Activated T-helper 17 cell treated with anti-CD3 and anti-CD28 coated beads, Interleukin-2, amount 50 U/mL, for 72 hours (primary cell): Measurements from ENCODE around the gene SFRP4. TPM values are rescaled to one million over a fixed set of nuclear protein-coding genes. Genes with fewer than 3 reads are reported as not detected.
"Not testable (repeated sequence)": the region's sequence is repeated elsewhere in the genome, so short reads cannot be mapped to it uniquely, and the experiment has no call there.

Source experiments
- ATAC-seq: fragments of 150-1000 bp; cut with Tn5 transposase; replicated peaks from 2 replicates; pipeline ENCODE4 v1.10.0; 2021; ENCODE audit warnings: mild to moderate bottlenecking, moderate library complexity
- H3K27ac Mint-ChIP-seq: one replicate; pipeline ENCODE4 v1.8.0; 2022; ENCODE audit warnings: mixed read lengths
- H3K27me3 Mint-ChIP-seq: one replicate; pipeline ENCODE4 v1.8.0; 2022; ENCODE audit warnings: mixed read lengths
- H3K36me3 Mint-ChIP-seq: one replicate; pipeline ENCODE4 v1.8.0; 2022; ENCODE audit warnings: low read depth, mild to moderate bottlenecking, mixed read lengths
- H3K4me1 Mint-ChIP-seq: one replicate; pipeline ENCODE4 v1.8.0; 2022; ENCODE audit warnings: mixed read lengths
- H3K4me3 Mint-ChIP-seq: one replicate; pipeline ENCODE4 v1.8.0; 2022; ENCODE audit warnings: mild to moderate bottlenecking, mixed read lengths
- H3K9me3 Mint-ChIP-seq: one replicate; pipeline ENCODE4 v1.8.0; 2022; ENCODE audit warnings: mixed read lengths
- total RNA-seq, 2 donors: library from RNA; stranded (reverse); gene quantifications; one replicate each; pipeline ENCODE4 v1.2.3, GENCODE V29; 2022

SFRP4 gene
- not detected for total RNA-seq

DNA sequence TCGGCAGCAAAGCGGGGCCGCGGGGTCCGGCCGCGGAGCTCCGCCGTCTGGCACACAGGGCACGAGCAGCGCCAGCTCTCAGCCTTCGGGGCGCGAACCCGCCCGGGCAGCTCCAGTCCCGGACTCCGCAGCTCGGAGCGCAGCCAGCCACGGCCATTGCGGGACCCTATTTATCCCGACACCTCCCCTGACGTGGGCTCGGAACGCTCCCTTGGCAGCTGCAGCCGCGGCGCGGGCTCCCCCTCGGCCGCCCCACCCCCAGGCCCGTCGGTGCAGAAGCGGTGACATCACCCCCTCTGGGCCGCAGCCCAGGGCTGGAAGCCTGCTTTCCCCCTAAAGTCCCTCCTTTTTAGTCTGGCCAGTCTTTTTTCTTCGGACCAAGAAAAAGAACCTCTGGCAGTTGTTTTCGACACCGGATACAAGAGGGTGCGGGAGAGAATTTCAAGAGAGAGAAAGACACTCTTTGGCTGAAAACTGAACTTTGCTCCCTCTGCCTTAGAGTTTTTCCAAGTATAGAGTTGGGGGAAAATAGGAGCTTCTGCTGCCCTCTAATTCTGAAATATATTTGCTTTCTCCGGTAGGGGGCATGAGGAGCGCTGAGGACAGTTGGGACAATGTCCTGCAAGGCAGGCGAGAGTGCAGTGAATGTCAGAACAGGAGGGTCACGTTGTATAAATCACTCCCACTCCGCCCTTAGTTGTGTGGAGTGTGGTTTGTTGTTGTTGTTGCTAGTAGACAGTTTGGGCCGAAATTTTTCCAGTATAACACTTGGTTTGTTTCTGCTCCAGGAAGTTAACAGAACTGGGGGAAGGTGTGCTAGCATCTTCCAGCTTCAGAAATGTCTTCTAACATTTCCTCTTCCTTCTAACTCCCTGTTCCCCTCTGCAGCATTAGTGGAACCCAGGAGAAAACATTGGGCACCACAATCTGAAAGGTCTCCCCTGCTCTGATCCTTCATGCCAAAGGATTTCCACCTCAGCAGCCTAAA is at the start of gene SFRP4:
Gene SFRP4 (minus strand): TSS at position 145 of the 988 bp plus-strand sequence. CDS start 280 bp downstream, outside the sequence.
- Mint-ChIP-seq H3K27me3 (peaks cover 49% of the 10 kb centered on the region), H3K4me1 (peaks cover 3% of the 10 kb centered on the region), H3K4me3 (no peak within 1 kb of the TSS), H3K36me3 (no peaks in the 10 kb centered on the region), H3K27ac (no peak within 1 kb of the TSS), H3K9me3 (no peaks in the 10 kb centered on the region)
- no peak for ATAC-seq

DNA sequence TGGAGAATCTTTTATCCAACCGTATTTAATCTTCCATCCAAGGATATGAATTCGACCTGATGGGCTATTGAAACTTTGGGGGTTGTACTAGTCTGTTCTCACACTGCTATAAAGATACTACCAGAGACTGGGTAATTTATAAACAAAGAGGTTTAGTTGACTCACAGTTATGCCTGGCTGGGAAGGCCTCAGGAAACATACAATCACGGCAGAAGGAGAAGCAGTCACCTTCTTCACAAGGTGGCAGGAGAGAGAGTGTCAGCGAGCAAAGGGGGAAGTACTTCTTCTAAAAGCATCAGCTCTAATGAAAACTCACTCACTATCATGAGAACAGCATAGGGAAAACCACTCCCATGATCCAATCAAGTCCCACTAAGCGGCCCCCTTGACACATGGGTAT is 47.6 kb upstream of the SFRP4 start:
- H3K4me3 Mint-ChIP-seq = no peak overlapping the region
- no peaks in the 10 kb centered on the region for H3K4me1 Mint-ChIP-seq
- H3K9me3 Mint-ChIP-seq = no peaks in the 10 kb centered on the region
- ATAC-seq = no peak
- H3K27me3 Mint-ChIP-seq = no peaks in the 10 kb centered on the region
- H3K36me3 Mint-ChIP-seq = no peaks in the 10 kb centered on the region
- H3K27ac Mint-ChIP-seq = no peak overlapping the region

DNA sequence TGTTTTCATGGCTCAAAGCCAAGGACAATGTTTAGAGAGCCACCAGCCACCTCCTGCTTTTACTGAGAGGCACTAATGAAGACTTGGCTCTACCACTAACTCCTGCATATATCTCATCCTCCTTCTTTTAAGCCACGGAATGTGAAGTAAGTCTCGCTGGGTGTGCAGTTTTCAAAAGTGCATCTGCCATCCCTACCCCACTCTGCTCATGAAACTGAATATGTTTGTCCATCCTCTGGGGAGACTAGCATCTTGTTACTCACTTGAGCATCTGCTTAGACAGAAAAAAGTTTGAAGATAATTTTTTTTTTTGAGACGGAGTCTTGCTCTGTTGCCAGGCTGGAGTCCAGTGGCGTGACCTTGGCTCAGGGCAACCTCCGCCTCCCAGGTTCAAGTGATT is 44.6 kb upstream of the SFRP4 start:
- H3K9me3 Mint-ChIP-seq = no peaks in the 10 kb centered on the region
- H3K27me3 Mint-ChIP-seq = no peaks in the 10 kb centered on the region
- H3K4me3 Mint-ChIP-seq = no peak overlapping the region
- H3K36me3 Mint-ChIP-seq = no peaks in the 10 kb centered on the region
- ATAC-seq = no peak
- H3K27ac Mint-ChIP-seq = no peak overlapping the region
- H3K4me1 Mint-ChIP-seq = no peaks in the 10 kb centered on the region

DNA sequence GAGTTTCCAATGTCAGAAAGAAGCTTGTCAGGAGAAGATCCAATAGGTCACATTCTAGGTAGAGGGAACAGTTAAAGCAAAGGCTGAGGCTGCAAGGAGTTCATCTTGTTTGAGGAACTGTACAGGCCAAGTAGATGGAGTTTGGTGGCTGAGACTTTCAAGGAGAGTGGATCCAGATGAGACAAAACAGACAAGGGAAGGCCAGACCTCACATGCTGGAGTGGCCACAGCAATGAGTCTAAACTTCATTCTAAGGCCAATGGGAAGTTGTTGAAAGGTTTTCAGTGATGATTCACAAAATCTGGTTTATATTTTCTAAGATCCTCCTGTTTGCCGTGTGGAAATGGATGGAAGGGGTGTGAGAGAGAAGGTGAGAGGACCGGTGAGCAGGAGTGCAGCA is 43.9 kb upstream of the SFRP4 start:
- H3K36me3 Mint-ChIP-seq = no peaks in the 10 kb centered on the region
- no peak for ATAC-seq
- H3K4me3 Mint-ChIP-seq = no peak overlapping the region
- no peaks in the 10 kb centered on the region for H3K27me3 Mint-ChIP-seq
- no peaks in the 10 kb centered on the region for H3K9me3 Mint-ChIP-seq
- H3K4me1 Mint-ChIP-seq = no peaks in the 10 kb centered on the region
- H3K27ac Mint-ChIP-seq = no peak overlapping the region

DNA sequence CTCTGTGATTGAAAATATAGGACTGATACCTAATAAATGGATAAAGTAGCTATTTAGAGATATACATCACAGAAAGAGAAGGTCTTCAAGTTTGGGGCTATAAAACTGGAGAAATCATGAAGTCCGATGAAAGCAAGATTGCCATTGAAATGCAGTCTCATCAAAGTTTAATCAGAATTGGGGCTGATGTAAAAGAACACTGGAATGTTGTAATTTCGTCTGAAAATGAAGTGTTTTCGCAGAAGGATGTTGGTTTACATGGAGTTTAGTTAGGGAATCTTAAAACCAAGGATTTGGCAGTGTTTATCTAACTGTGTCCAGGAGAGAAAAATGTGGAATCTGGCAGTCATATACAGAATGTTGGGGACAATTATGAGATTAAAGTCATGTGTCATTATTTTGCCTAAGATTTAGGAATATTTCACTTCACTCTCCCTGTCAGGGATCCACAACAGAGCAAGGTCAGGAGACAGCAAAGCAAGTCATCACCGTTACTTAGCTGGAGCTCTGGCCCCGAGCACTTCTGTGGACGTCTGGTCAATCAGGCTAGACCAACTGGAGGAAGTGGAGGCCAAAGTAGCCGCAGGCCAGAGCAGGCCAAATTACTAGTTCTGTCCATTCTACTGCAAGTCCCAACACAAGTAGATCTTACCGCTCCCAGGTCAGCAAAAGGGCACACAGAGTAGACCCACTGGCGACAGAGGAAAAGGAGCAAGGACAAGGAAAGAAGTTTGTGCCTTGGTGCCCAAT is 40.8 kb upstream of the SFRP4 start:
- no peak for ATAC-seq
- Mint-ChIP-seq H3K9me3 (no peaks in the 10 kb centered on the region), H3K27me3 (no peaks in the 10 kb centered on the region)

DNA sequence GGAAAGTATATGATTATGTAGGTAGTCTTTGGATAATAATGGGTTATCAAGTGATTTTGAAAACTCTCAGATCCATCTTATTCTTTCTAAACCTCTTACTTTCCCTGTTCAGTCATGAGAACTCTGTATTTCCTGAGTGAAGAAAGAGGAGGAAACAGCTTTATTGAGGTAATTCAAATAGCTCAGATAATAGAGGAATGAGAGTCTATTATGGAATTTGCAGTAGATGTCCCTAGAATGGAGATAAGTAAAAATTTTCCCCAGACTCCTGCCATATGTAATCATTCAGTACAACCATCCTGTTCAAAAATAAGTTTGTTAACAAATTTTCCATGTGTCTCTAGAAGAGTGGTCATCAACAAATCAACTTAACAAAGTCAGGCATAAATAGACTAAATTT is 40.2 kb upstream of the SFRP4 start:
- Mint-ChIP-seq H3K27me3 (no peaks in the 10 kb centered on the region), H3K36me3 (no peaks in the 10 kb centered on the region), H3K4me1 (no peaks in the 10 kb centered on the region), H3K9me3 (no peaks in the 10 kb centered on the region), H3K4me3 (no peak overlapping the region), H3K27ac (no peak overlapping the region)
- no peak for ATAC-seq

More for the DNA sequence above, 40.8 kb upstream of the SFRP4 start:
- no peak overlapping the region for H3K27ac Mint-ChIP-seq
- H3K4me3 Mint-ChIP-seq = no peak overlapping the region
- no peaks in the 10 kb centered on the region for H3K4me1 Mint-ChIP-seq
- no peaks in the 10 kb centered on the region for H3K36me3 Mint-ChIP-seq

DNA sequence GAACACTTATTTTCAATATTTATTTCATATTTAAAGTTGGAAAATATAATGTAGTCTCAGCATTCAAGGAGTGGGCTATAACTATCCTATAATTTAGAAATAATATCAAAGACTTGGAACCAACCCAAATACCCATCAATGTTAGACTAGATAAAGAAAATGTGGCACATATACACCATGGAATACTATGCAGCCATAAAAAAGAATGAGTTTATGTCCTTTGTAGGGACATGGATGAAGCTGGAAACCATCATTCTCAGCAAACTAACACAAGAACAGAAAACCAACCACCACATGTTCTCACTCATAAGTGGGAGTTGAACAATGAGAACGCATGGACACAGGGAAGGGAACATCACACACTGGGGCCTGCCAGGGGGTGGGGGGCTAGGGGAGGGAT is 37.6 kb upstream of the SFRP4 start:
- ATAC-seq, H3K27ac Mint-ChIP-seq, H3K4me1 Mint-ChIP-seq, H3K27me3 Mint-ChIP-seq, H3K36me3 Mint-ChIP-seq, H3K9me3 Mint-ChIP-seq, H3K4me3 Mint-ChIP-seq: not testable (repeated sequence)

DNA sequence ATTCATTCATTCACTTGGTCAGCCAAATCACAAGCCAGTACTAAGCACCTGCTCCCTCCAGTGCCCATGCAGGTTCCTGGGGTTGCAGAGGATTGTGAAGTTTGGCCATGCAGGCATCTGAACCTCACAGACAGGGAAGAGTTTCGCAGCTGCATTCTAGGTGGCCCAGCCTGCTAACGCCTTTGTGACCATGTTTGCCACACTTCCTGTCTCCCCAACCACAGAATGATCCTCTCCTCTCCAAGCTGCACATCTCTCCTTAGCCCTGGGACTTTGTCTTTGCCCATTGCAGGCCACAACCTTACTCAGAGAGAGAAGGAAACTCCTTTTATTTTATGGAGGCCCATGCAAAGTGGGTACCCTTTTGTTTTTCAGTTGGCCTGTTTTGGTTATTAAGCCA is 35.6 kb upstream of the SFRP4 start:
- H3K27ac Mint-ChIP-seq = no peak overlapping the region
- no peaks in the 10 kb centered on the region for H3K36me3 Mint-ChIP-seq
- no peak overlapping the region for H3K4me3 Mint-ChIP-seq
- no peaks in the 10 kb centered on the region for H3K4me1 Mint-ChIP-seq
- ATAC-seq = no peak
- H3K9me3 Mint-ChIP-seq = no peaks in the 10 kb centered on the region
- H3K27me3 Mint-ChIP-seq = no peaks in the 10 kb centered on the region

DNA sequence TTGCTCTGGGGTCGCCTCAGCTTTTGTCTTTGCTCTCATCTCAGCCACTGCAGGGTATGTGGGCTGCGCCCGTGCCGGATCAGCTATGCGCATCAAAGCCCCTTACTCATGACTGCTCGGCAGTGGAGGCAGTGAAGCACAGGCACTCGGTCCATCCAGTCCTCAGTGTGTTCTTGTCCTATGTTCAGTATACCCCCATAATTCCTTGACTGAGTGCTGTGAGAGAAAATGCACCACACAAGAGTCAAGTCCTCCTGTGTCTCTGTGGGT is 31.3 kb upstream of the SFRP4 start:
- H3K27ac Mint-ChIP-seq = no peak overlapping the region
- no peak overlapping the region for H3K4me3 Mint-ChIP-seq
- no peaks in the 10 kb centered on the region for H3K4me1 Mint-ChIP-seq
- no peak for ATAC-seq
- no peaks in the 10 kb centered on the region for H3K36me3 Mint-ChIP-seq
- H3K27me3 Mint-ChIP-seq = peaks cover 3% of the 10 kb centered on the region
- H3K9me3 Mint-ChIP-seq = peaks cover 3% of the 10 kb centered on the region

DNA sequence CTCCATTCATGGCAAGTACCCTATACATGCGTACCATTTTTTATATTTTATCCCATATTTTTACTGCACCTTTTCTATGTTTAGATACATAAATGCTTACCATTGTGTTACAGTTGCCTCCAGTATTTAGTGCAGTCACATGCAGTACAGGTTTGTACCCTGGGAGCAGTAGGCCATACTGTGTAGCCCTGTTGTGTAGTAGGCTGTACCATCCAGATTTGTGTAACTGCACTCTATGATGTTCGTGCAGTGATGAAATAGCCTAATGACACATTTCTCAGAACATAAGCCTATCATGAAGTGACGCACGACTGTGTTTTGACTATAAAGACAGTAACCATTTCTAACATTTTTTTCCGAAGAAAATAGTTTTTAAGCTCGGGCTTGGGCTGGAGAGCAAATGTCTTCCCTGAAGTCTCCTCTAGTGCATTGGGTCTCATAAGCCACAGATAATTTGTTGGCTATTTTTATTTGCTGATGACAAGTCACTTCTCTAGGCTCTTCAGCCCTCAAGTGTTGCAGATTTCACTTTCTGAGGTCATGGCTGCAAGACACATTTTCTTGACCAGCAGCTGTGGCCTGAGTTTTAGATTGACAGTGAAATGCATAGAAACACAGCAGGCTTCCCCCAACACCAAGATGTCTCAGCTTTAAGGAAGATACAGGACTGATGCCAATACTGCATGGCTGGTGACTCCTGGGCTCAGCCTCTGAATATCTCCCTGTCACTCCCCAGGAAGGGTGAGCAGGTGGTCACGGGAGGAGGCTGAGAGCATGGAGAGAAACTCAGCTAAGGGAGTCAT is 30.7 kb upstream of the SFRP4 start:
- no peak overlapping the region for H3K4me3 Mint-ChIP-seq
- no peak for ATAC-seq
- peaks cover 3% of the 10 kb centered on the region for H3K27me3 Mint-ChIP-seq

DNA sequence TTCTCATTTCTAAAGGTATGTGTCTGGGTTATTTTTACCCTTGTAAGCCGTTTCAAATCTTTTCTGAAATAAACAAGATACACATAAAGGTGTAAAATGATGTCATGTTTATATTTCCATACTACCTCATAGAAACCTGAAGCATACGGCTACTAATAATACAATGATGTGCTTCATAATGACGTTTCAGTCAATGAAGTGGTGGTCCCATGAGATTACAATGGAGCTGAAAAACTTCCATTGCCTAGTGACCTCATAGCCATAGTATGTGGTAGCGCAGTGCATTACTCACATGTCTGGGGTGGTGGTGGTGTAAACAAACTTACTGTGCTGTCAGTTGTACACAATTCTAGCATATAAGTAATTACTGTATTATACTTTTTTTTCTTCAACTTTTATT is 28.7 kb upstream of the SFRP4 start:
- Mint-ChIP-seq H3K27me3 (peaks cover 3% of the 10 kb centered on the region), H3K4me1 (no peaks in the 10 kb centered on the region), H3K27ac (no peak overlapping the region), H3K36me3 (no peaks in the 10 kb centered on the region), H3K9me3 (peaks cover 3% of the 10 kb centered on the region), H3K4me3 (no peak overlapping the region)
- ATAC-seq = no peak

More for the DNA sequence above, 30.7 kb upstream of the SFRP4 start:
- no peaks in the 10 kb centered on the region for H3K36me3 Mint-ChIP-seq
- no peaks in the 10 kb centered on the region for H3K4me1 Mint-ChIP-seq
- H3K9me3 Mint-ChIP-seq = peaks cover 3% of the 10 kb centered on the region
- H3K27ac Mint-ChIP-seq = no peak overlapping the region

DNA sequence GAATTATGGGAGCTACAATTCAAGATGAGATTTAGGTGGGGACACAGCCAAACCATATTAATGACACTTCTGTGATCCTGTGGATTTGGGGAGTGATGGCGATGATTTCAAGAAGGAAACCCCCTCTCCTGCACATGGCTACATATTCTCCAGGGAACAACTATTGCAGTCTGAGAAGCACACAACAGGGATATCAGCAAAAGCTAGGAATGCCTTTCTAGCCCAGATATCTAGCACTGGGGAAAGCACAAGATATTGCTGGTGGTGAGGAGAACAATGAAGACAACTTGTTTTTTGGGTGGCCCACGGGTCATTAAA is 28.1 kb upstream of the SFRP4 start:
- no peak for ATAC-seq
- Mint-ChIP-seq H3K27ac (no peak overlapping the region), H3K9me3 (peaks cover 3% of the 10 kb centered on the region), H3K36me3 (no peaks in the 10 kb centered on the region), H3K4me1 (no peaks in the 10 kb centered on the region), H3K27me3 (peaks cover 3% of the 10 kb centered on the region), H3K4me3 (no peak overlapping the region)

DNA sequence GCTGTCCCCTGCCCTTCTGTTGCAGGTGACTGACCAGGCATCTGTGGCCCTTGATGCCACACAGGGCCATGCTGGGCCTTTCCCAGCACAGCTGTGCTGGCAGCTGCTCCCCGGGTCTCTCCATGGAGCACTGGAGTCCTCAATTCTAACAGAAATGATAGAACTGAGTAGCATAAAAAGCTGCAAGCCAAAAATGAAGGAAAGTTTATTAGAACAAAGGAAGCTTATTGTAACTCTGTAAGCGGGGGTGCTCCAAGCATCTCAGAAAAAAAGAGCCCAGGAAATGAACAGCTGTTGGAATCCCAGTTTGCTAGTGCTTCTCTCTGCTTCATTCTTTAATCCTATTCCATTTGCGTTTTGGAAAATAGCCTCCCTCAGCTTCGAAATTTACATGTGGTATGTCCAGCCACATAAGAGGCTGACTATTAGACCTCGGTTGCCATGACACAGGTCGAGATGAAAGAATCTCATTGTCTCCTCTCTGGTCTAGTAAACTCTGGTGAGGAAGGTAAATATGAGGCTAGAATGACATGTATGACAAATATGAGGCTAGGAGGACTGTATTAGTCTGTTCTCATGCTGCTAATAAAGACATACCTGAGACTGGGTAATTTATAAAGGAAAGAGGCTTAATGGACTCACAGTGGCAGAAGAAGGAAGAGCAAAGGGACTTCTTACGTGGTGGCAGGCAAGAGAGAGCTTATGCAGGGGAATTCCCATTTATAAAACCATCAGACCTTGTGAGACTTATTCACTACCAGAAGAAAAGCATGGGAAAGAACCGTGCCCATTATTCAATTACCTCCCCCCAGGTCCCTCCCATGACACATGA is 27.5 kb upstream of the SFRP4 start:
- H3K9me3 Mint-ChIP-seq = peaks cover 3% of the 10 kb centered on the region
- H3K27ac Mint-ChIP-seq = no peak overlapping the region
- peaks cover 3% of the 10 kb centered on the region for H3K27me3 Mint-ChIP-seq
- H3K36me3 Mint-ChIP-seq = no peaks in the 10 kb centered on the region
- ATAC-seq = no peak
- no peaks in the 10 kb centered on the region for H3K4me1 Mint-ChIP-seq
- H3K4me3 Mint-ChIP-seq = no peak overlapping the region
